GM11168 (cell line): ENCODE measurements around the gene STAT5A.
"Not testable (repeated sequence)": the region's sequence is repeated elsewhere in the genome, so short reads cannot be mapped to it uniquely, and the experiment has no call there.

Experiments
- in situ Hi-C: fragments of 300-500 bp; cut with MboI; formaldehyde crosslinking; loops from one replicate; pipeline ENCODE4 v1.12.0; 2022; ENCODE audit warnings: low sequenced_read_pairs; ENCODE audit not compliant: unreplicated experiment

STAT5A gene

DNA sequence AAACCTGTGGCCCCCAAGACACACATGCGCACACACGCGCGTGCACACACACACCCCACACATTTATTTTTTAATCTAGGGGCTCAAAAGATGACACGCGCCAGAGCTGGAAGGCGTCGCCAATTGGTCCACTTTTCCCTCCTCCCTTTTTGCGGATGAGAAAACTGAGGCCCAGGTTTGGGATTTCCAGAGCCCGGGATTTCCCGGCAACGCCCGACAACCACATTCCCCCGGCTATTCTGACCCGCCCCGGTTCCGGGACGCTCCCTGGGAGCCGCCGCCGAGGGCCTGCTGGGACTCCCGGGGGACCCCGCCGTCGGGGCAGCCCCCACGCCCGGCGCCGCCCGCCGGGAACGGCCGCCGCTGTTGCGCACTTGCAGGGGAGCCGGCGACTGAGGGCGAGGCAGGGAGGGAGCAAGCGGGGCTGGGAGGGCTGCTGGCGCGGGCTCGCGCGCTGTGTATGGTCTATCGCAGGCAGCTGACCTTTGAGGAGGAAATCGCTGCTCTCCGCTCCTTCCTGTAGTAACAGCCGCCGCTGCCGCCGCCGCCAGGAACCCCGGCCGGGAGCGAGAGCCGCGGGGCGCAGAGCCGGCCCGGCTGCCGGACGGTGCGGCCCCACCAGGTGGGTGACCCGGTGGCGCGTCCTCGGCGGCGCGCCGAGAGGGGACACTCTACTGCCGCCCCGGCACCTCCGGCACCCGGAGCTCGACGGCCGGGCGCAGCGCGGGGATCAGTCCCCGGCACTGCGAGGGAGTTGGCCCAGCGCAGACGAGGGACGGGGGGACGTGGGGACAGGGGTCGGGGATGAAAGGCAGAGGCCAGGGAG is at the start of gene STAT5A:
TSS of gene STAT5A (plus strand) at position 522 of the 826 bp plus-strand sequence. CDS start 914 bp downstream, outside the sequence.
- in situ Hi-C loops = no loop called here

DNA sequence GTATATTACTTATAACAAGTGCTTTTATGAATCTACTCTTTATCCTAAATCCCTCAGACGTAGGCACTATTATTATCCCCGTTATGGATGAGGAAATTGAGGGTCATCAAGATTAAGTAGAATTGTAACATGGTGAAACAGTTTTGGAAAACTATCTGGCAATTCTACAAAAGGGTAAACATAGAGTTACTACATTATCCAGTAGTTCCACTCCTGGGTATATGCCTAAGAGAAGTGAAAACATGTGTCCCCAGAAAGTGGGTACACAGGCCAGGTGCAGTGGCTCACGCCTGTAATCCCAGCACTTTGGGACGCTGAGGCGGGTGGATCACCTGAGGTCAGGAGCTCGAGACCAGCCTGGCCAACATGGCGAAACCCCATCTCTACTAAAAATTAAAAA is 48.7 kb upstream of the STAT5A start:
- in situ Hi-C loops = not testable (repeated sequence)

- in situ Hi-C loops = no loop called here
Observed at GRCh38 chr17:42240201-42240600, 48.1 kb upstream of the STAT5A start.

GRCh38 chr17:42240863-42241262 is 47.4 kb upstream of the STAT5A start:
- in situ Hi-C loops = not testable (repeated sequence)

DNA sequence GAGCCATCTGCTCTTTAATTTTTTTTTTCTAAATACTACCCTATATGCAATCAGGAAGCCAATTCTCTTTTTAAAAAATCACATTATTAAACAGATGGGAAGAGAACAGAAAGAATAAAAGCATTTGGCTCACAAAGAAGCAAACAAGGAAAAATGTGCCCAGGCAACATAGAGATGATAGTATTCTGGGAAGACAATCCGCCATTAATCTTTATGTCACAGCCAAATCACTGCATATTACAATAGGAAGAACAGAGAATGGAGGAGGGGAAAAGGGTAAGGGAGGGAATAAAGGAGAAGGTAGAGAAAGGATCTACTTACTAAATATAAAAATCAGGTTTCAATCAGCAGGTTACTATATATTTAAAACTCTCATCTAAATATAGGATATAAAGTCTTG is 46.4 kb upstream of the STAT5A start:
- in situ Hi-C loops = no loop called here

- in situ Hi-C loops = no loop called here
Observed at GRCh38 chr17:42243493-42243982, 44.8 kb upstream of the STAT5A start.

GRCh38 chr17:42244116-42244515 is 44.2 kb upstream of the STAT5A start:
- in situ Hi-C loops = not testable (repeated sequence)

DNA sequence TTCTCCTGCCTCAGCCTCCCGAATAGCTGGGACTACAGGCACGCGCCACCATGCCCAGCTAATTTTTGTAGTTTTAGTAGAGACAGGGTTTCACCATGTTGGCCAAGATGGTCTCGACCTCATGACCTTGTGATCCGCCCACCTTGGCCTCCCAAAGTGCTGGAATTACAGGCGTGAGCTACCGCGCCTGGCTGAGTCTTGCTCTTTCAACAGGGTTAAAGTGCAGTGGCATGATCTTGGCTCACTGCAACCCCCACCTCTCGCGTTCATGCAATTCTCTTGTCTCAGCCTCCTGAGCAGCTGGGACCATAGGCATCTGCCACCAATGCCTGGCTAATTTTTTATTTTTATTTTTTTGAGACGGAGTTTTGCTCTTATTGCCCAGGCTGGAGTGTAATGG is 43.1 kb upstream of the STAT5A start:
- in situ Hi-C loops = not testable (repeated sequence)

GRCh38 chr17:42246515-42246914 is 41.8 kb upstream of the STAT5A start:
- in situ Hi-C loops = no loop called here

GRCh38 chr17:42247734-42248133 is 40.6 kb upstream of the STAT5A start:
- in situ Hi-C loops = no loop called here

- in situ Hi-C loops = no loop called here
Observed at GRCh38 chr17:42248351-42249179, 39.7 kb upstream of the STAT5A start.

- in situ Hi-C loops = no loop called here
Observed at GRCh38 chr17:42249681-42250446, 38.4 kb upstream of the STAT5A start.

DNA sequence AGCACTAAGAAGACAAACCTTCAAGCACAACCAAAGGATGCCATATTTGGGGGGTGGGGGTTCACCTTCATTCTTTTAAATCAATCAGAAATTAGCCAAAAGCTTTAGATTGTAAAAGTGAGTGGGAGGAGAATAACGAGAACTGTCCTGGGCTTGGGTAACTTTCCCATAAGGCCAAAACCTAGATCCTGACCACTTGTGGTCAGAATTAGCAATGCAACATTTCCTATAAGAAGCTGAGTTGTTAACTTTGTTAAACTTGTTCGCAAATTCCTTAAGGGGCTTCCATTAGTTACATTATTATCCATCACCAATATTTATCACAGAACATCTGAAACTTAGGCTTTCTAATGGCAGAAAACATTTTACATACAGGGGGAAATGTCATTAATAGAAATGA is 37.2 kb upstream of the STAT5A start:
- in situ Hi-C loops = no loop called here

DNA sequence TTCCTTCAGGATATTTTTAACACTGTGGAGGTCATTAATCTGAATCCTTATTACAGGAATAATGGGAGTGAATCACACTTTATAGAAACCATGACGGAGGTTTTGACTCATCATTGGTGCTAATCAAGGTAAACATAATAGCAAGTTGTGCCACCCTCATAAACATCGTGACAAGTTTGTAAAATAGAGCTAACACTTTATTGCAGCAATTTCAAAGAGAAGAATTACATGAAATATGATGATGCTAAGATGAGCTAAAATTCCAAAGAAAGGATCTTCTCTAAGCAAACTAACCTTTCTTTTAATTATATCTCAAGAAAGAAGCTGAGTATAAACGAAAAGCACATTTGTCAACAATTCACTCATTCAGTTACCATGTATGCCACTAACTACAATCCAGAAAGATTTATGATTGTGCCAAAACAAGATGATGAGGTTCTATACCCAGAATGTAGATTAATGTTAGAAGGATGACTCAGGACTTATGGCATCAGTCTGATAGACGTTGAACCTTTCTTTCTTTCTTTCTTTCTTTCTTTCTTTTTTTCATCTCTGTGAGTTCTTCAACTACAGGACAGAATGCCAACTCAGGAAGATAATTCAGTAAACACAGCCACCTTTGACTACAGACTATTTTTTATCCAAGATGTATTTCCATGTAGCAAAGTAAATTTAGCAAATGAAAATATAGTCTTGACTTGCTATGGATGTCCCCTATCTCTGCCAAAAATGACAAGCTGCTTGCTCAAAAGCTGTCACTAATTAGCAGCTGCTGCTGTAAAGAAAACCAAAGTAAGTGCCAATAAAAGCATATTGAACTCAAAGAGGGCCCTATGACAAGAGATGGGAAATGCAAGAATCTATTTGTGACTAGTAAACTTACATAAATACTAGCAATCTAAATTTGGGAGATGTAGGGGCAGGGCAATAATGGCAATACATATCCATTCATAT is 35.4 kb upstream of the STAT5A start:
- in situ Hi-C loops = no loop called here

DNA sequence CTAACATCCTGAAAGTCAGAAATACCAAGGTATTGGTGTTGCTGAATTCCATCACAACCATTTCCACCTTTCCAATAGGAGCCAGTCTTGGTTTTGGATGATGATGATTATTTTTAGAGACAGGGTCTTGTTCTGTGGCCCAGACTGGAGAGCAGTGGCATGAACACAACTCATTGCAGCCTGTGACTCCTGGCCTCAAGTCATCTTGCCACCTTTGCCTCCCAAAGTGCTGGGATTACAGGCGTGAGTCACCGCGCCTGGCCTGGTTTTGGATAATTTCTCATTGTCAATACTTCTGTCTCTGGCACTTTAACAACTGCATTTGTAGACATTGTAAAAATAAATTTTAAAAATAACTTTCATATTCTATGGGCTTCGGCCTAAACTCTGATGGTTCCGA is 34.7 kb upstream of the STAT5A start:
- in situ Hi-C loops = no loop called here

- in situ Hi-C loops = no loop called here
Observed at GRCh38 chr17:42255445-42255844, 32.9 kb upstream of the STAT5A start.

DNA sequence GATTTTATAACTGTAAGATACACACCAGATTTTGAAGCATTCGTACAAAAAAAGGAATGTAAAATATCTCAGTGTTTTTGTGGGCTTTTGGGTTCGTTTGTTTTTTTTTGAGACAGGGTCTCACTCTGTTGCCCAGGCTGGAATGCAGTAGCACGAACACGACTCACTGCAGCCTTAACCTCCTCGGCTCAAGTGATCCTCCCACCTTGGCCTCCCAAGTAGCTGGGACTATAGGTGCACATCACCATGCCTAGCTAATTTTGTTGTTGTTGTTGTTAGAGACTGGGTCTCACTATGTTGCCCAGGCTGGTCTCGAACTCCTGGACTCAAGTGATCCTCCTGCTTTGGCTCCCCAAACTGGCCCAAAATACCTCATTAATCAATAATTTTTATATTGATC is 28.0 kb upstream of the STAT5A start:
- in situ Hi-C loops = no loop called here

DNA sequence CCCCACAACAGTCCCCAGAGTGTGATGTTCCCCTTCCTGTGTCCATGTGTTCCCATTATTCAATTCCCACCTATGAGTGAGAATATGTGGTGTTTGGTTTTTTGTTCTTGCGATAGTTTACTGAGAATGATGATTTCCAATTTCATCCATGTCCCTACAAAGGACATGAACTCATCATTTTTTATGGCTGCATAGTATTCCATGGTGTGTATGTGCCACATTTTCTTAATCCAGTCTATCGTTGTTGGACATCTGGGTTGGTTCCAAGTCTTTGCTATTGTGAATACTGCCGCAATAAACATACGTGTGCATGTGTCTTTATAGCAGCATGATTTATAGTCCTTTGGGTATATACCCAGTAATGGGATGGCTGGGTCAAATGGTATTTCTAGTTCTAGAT is 23.9 kb upstream of the STAT5A start:
- in situ Hi-C loops = not testable (repeated sequence)

DNA sequence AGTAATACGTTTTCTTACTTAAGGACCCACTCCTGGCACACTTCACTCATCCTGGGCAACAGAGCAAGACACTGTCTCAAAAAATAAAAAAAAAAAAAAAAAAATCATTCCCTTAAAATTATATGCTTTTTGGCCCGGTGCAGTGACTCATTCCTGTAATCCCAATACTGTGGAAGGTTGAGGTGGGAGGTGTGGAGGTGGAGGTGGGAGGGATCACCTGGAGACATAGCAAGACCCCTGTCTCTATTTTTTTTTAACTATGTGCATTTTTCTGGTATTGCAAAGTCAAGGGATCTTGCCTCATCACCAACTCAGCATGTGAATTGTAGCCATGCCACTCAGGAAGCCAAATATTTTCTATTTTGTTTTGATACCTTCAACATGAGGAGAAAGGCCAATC is 21.8 kb upstream of the STAT5A start:
- in situ Hi-C loops = no loop called here
